Measurements from ENCODE around the gene DAGLB.
"Not testable (repeated sequence)": the region's sequence is repeated elsewhere in the genome, so short reads cannot be mapped to it uniquely, and the experiment has no call there.

DAGLB gene

GRCh38 chr7:6400243-6401105 lies 47.3 kb downstream of the DAGLB start:
- not testable (repeated sequence) for H3K4me3 ChIP-seq (ENCODE audit: low read depth, low read length)

DNA sequence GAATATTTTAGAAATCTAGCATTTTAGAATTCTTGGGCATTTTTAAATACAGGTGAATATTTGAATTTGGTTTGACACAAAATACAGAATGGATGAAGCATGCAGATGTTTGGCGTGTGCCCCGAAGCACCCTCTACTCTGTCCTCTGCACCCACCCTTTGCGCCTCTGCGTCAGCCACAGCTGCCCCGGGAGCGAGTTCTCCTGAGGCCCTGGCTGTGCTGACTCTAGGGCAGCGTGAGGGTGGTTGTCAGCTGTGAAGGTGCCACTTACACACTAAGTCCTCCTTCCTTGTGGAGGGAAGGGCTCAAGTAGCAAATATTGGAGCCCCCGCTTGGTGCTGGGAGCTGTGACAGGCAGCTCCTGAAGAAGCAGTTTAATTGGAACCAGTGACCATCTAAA lies 48.4 kb downstream of the DAGLB start:
- no peak overlapping the region for H3K4me3 ChIP-seq (ENCODE audit: low read depth, low read length)

DNA sequence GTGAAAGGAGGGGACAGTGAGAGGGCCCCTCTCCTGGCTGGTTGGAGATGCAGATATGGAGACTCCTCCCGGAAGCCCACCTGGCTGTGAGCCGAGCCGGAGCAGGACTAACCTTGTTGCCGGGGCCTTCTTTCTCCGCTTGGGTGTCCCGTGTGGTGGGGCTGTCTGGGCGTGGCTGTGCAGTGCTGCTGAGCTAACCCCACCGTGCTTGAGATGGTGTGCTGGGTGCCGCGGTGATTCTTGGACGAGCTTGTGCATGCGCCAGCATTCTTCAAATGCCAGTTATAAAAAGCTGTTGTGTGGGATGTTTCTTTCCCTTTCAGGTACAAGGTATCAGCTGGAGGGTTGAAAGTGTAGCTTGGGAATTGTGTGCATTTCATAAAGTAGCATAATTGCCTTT lies 48.8 kb downstream of the DAGLB start:
- no peak overlapping the region for H3K4me3 ChIP-seq (ENCODE audit: low read depth, low read length)

- H3K4me3 ChIP-seq (ENCODE audit: low read depth, low read length), result not testable (repeated sequence)
Observed at GRCh38 chr7:6397759-6398495, 49.8 kb downstream of the DAGLB start.

DNA sequence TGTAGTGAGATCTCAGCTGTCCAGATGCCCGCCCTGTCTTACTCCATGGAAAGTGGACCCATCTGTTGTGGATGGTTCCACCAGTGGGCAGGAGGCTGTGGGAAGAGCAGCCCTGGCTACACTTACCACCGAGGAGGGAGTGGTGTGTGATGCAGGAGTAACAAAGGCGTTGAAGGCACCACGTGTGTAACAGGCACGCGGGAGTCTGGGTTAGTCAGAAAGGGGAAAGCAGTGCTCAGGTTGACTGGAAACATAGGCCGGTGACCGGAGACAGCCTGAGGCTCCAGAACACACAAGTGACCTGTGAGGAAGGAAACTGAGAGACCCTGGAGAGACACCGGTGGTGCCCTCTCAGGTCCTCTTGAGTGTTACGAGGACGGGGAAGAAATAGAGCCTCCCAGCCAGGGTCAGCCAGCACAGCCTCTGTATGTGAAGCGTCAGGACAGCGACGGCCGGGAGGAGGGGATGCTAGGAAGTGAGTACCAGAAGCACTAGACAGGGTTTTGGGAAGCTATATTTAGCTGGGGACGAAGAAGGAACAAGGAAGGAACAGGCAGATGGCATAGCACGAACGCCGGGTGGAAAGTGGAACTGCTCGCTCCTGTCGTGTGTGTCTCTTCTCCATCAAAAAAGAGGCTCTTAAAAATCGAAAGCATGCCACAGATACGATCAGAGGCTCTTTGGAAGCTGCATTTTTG lies 51.7 kb downstream of the DAGLB start:
- H3K4me3 ChIP-seq (ENCODE audit: low read depth, low read length), result no peak overlapping the region

- no peak overlapping the region for H3K4me3 ChIP-seq (ENCODE audit: low read depth, low read length)
Observed at GRCh38 chr7:6394114-6394513, 53.6 kb downstream of the DAGLB start.

GRCh38 chr7:6393667-6394056 lies 54.1 kb downstream of the DAGLB start:
- H3K4me3 ChIP-seq (ENCODE audit: low read depth, low read length), result no peak overlapping the region

DNA sequence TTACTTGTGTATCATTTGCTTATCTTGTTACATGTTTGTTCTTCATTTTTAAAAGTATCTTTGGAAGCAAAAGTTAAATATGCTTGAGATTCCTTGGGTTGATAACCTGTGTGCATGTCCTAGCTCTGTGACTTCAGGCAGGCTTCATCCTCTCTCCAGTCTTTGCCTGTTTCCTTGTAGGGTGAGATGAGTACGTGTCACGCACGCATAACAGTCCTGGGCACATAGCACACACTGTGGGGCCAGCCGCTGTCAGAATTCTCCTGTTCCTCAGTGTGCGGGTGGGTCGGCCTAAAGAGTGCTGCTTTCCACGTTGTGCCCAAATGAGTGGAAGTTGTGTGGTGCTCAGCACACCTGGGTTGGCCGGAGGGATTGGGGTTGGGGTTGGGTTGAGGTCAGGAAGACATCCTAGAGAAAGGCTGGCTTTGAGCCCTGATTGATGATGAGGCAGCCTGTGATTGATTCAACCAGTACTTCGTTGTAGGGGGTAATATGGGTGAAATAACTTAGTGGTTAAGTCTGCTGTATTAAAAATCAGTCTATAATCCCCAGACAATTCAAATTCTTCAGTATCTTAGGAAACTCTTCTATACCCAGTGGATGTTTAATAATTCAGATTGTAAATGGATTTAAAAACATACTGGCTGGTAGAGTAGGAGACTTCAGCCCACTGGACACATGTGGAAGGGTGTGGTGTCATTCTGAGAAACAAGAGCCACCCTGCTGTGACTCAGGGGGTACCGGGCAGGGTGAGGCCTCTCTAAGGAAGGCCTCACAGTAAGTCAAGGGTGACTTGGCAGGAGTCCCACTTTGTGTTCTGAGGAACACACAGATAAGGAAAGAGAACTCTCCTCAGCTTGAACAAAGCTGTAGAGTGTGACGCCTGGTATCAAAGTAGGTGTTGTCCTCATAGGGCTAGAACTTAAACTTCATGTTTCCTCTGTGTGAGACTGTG lies 54.8 kb downstream of the DAGLB start:
- H3K4me3 ChIP-seq (ENCODE audit: low read depth, low read length), result no peak overlapping the region

GRCh38 chr7:6389728-6390127 lies 58.0 kb downstream of the DAGLB start:
- H3K4me3 ChIP-seq (ENCODE audit: low read depth, low read length), result no peak overlapping the region

GRCh38 chr7:6387734-6388294 lies 59.9 kb downstream of the DAGLB start:
- H3K4me3 ChIP-seq (ENCODE audit: low read depth, low read length), result no peak overlapping the region

- H3K4me3 ChIP-seq (ENCODE audit: low read depth, low read length), result no peak overlapping the region
Observed at GRCh38 chr7:6386779-6387178, 61.0 kb downstream of the DAGLB start.

- H3K4me3 ChIP-seq (ENCODE audit: low read depth, low read length), result no peak overlapping the region
Observed at GRCh38 chr7:6385909-6386560, 61.7 kb downstream of the DAGLB start.

DNA sequence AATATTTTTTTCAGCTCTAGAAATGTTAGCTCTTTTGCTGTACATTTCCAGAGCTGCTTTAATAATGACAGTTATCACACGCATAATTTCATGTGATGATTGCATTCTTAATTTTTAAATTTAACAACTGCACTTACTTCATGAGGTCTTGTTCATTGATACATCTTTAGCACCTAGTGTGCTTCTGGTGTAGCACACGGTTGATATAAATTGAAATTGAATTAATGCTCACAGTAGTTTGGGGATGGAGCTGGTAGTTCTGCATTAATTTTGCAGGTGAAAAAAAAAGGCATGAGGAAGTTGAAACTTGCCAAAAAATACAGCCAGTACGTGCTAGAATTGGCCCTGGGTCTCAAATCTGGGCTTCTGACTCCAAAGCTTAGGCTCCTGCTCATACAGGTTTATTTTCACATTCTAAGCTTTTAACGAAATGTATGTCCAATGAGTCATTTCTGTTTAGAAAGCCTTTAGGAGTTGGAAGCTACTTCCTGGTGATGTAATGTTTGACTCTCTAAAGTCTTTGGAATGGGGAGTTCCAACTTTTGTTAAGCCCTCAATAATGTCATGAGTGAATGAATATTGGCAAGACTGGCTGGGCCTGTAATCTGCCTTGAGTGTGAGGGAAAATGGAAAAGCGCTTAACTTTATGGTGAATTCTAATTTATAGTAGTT lies 62.5 kb downstream of the DAGLB start:
- no peak overlapping the region for H3K4me3 ChIP-seq (ENCODE audit: low read depth, low read length)

DNA sequence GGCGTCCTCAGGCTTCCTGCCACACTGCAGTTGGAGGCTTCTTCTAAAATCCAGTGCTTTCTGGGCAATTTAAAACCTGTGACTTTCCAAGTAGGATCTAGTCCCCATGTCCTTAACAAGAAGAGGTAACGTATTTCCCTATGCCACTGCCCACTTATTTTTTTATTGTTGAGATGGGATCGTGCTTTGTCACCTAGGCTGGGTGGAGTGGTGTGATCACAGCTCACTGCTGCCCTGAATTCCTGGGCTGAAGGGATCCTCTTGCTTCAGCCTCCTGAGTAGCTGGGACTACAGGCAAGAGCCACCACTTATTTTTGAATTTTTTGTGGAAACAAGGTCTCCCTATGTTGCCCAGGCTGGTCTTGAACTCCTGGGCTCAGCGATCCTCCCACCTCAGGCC lies 63.4 kb downstream of the DAGLB start:
- no peak overlapping the region for H3K4me3 ChIP-seq (ENCODE audit: low read depth, low read length)

DNA sequence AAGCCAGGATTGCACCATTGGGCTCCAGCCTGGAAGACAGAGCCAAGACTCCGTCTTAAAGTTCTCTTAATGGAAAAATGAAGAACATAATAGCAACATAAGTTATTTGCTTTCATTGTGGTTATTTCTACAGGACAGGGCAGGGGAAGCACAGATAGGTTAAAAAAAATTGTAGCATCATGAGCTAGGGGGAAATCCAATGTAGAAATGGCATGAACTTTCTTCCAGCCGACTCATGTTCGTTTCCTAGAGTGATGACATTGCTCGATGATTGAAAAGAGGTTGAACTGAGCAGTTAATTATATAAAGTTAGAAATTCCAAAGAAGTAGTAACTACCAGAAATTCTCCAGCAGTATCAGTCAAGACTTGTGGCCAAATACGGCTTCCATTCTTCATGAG lies 64.9 kb downstream of the DAGLB start:
- no peak overlapping the region for H3K4me3 ChIP-seq (ENCODE audit: low read depth, low read length)

- not testable (repeated sequence) for H3K4me3 ChIP-seq (ENCODE audit: low read depth, low read length)
Observed at GRCh38 chr7:6381846-6382245, 65.9 kb downstream of the DAGLB start.

- no peak overlapping the region for H3K4me3 ChIP-seq (ENCODE audit: low read depth, low read length)
Observed at GRCh38 chr7:6380310-6381095, 67.3 kb downstream of the DAGLB start.

DNA sequence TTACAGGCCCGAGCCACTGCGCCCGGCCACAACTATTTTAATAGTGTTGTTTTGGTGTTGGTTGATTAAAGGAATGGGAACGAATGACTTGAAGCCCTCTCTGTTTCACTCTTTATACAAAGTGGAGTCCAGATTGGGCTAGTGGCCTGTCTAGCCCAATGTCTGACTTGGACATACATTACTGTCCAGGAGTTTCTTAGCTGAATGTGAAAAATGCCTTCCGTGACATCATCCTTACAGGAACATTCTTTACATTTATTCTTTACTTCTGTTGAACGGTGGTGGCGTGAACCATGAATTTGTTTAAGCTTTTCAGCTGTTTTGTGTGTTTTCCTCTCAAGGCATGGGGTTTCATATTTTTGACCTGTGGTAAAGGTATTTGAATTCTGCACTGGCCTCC lies 67.9 kb downstream of the DAGLB start:
- H3K4me3 ChIP-seq (ENCODE audit: low read depth, low read length), result no peak overlapping the region
